Neuronal stem cell (in vitro differentiated cells): Measurements from ENCODE around the gene HAPSTR1.

ENCODE experiments used
- DNase-seq: peaks from one replicate; pipeline ENCODE4 v3.0.0-alpha.2; 2013; ENCODE audit warnings: low spot score
- H2AFZ ChIP-seq: one replicate; pipeline ENCODE4 v1.6.1; 2013; ENCODE audit warnings: mild to moderate bottlenecking, low read length, inconsistent platforms
- H2AK5ac ChIP-seq: 2 replicates; pipeline ENCODE4 v1.6.1; 2013; ENCODE audit warnings: low read depth, mild to moderate bottlenecking, inconsistent platforms, low read length, moderate library complexity, mixed read lengths
- H2BK120ac ChIP-seq: 2 replicates; pipeline ENCODE4 v1.6.1; 2013; ENCODE audit warnings: low read depth, mild to moderate bottlenecking, inconsistent platforms, low read length, moderate library complexity, mixed read lengths
- H2BK12ac ChIP-seq: one replicate; pipeline ENCODE4 v1.6.1; 2013; ENCODE audit warnings: low read length, inconsistent platforms
- H2BK15ac ChIP-seq: 2 replicates; pipeline ENCODE4 v1.6.1; 2013; ENCODE audit warnings: mild to moderate bottlenecking, low read length, inconsistent platforms, mixed read lengths
- H2BK5ac ChIP-seq: one replicate; pipeline ENCODE4 v1.6.1; 2013; ENCODE audit warnings: inconsistent platforms, mild to moderate bottlenecking, low read length, moderate library complexity
- H3K14ac ChIP-seq: one replicate; pipeline ENCODE4 v1.6.1; 2013; ENCODE audit warnings: low read length, inconsistent platforms
- H3K18ac ChIP-seq: 2 replicates; pipeline ENCODE4 v1.6.1; 2013; ENCODE audit warnings: low read length, inconsistent platforms
- H3K23ac ChIP-seq: 2 replicates; pipeline ENCODE4 v1.6.1; 2013; ENCODE audit warnings: low read depth, mild to moderate bottlenecking, mixed read lengths, low read length, inconsistent platforms; ENCODE audit not compliant: poor library complexity
- H3K27ac ChIP-seq: replicated peaks from 3 replicates; pipeline ENCODE4 v1.5.1; 2013; ENCODE audit warnings: low read length, inconsistent platforms
- H3K27me3 ChIP-seq, 3 experiments: 2 replicates each; pipeline ENCODE4 v1.6.1; 2013; ENCODE audit warnings: low read length in 3 of 3, mild to moderate bottlenecking in 2 of 3, inconsistent platforms in 1 of 3, low read depth in 1 of 3, mixed read lengths in 1 of 3, moderate library complexity in 1 of 3; ENCODE audit not compliant: control insufficient read depth in 3 of 3, insufficient read depth in 3 of 3
- H3K36me3 ChIP-seq, 2 donors: replicated peaks in 1 of 2; 2 replicates each; pipeline ENCODE4 v1.6.1; 2013; ENCODE audit warnings: low read length in 2 of 2; ENCODE audit not compliant: control insufficient read depth in 2 of 2, insufficient read depth in 2 of 2
- H3K4ac ChIP-seq: 2 replicates; pipeline ENCODE4 v1.6.1; 2013; ENCODE audit warnings: inconsistent platforms, mild to moderate bottlenecking, low read length, moderate library complexity
- H3K4me1 ChIP-seq, 2 donors: 1 replicate in 1 of 2; 2 replicates in 1 of 2; pipeline ENCODE4 v1.6.1; 2013; ENCODE audit warnings: low read length in 2 of 2, low read depth in 1 of 2; ENCODE audit not compliant: control insufficient read depth in 2 of 2, insufficient read depth in 1 of 2
- H3K4me2 ChIP-seq: one replicate; pipeline ENCODE4 v1.6.1; 2013; ENCODE audit warnings: mild to moderate bottlenecking, low read length, inconsistent platforms; ENCODE audit not compliant: insufficient read depth, poor library complexity, severe bottlenecking
- H3K4me3 ChIP-seq, 2 donors: 2 replicates each; pipeline ENCODE4 v1.5.1; 2013; ENCODE audit warnings: low read length in 2 of 2, mild to moderate bottlenecking in 2 of 2, inconsistent platforms in 1 of 2, moderate library complexity in 1 of 2
- H3K79me1 ChIP-seq: one replicate; pipeline ENCODE4 v1.6.1; 2013; ENCODE audit warnings: low read depth, mild to moderate bottlenecking, inconsistent platforms, low read length, moderate library complexity
- H3K9ac ChIP-seq: one replicate; pipeline ENCODE4 v1.6.1; 2013; ENCODE audit warnings: mild to moderate bottlenecking, low read depth, low read length, inconsistent platforms; ENCODE audit not compliant: poor library complexity
- H3K9me3 ChIP-seq, 2 donors: replicated peaks in 1 of 2; 2 replicates each; pipeline versions ENCODE3 to v1.6.1; 2013; ENCODE audit warnings: low read length in 2 of 2, mild to moderate bottlenecking in 2 of 2, inconsistent platforms in 1 of 2, low read depth in 1 of 2, mixed read lengths in 1 of 2, moderate library complexity in 1 of 2; ENCODE audit not compliant: control insufficient read depth in 2 of 2, insufficient read depth in 1 of 2
- H4K8ac ChIP-seq: one replicate; pipeline ENCODE4 v1.6.1; 2013; ENCODE audit warnings: low read depth, mild to moderate bottlenecking, inconsistent platforms, low read length, moderate library complexity
- H4K91ac ChIP-seq: one replicate; pipeline ENCODE4 v1.6.1; 2013; ENCODE audit warnings: low read length, low read depth, mild to moderate bottlenecking, inconsistent platforms; ENCODE audit not compliant: poor library complexity
- WGBS, 2 donors: extraction: QIAGEN DNeasy Blood & Tissue Kit; methylation state at CpG; one replicate each; pipeline ENCODE4 v1.1.7; 2013; ENCODE audit warnings: missing lambda C conversion rate in 2 of 2, mixed read lengths in 1 of 2; ENCODE audit not compliant: insufficient read length in 2 of 2, insufficient replicate concordance in 1 of 2; ENCODE audit errors: extremely low coverage in 2 of 2; 5-methylcytosine and 5-hydroxymethylcytosine counted together

The HAPSTR1 gene

GRCh38 chr16:9114842-9115241 lies 23.4 kb downstream of the HAPSTR1 start:
- H3K4ac ChIP-seq: no peak overlapping the region
- peaks cover 4% of the 10 kb centered on the region for H3K79me1 ChIP-seq
- no peak overlapping the region for H3K4me2 ChIP-seq
- H2BK12ac ChIP-seq: no peak overlapping the region
- no peaks in the 10 kb centered on the region for H3K27me3 ChIP-seq
- H3K36me3 ChIP-seq: peaks cover 12 to 98% of the 10 kb centered on the region in 2 donors
- no peak overlapping the region for H3K9ac ChIP-seq
- H3K4me3 ChIP-seq: no peak overlapping the region
- DNase-seq: no peak
- WGBS, 2 donors: no CpG with 5 or more reads among the region's 3 CpGs
- H2BK15ac ChIP-seq: no peak overlapping the region
- H3K27ac ChIP-seq: no peak overlapping the region
- H3K18ac ChIP-seq: no peak overlapping the region
- H2AFZ ChIP-seq: no peak overlapping the region
- H2BK120ac ChIP-seq: no peak overlapping the region
- peaks cover 0 to 4% of the 10 kb centered on the region in 2 donors for H3K4me1 ChIP-seq
- H3K9me3 ChIP-seq: no peaks in the 10 kb centered on the region
- no peak overlapping the region for H2AK5ac ChIP-seq
- H4K8ac ChIP-seq: no peak overlapping the region
- H3K23ac ChIP-seq: no peak overlapping the region
- no peak overlapping the region for H4K91ac ChIP-seq
- no peak overlapping the region for H2BK5ac ChIP-seq
- no peak overlapping the region for H3K14ac ChIP-seq

GRCh38 chr16:9115277-9115676 lies 23.8 kb downstream of the HAPSTR1 start:
- Histone ChIP-seq H2BK12ac (no peak overlapping the region), H2BK120ac (no peak overlapping the region), H2BK5ac (no peak overlapping the region), H3K27me3 (no peaks in the 10 kb centered on the region), H3K4me1 (peaks cover 0 to 4% of the 10 kb centered on the region in 2 donors), H2BK15ac (no peak overlapping the region), H4K91ac (no peak overlapping the region), H2AFZ (no peak overlapping the region), H3K14ac (no peak overlapping the region), H4K8ac (no peak overlapping the region), H3K4ac (no peak overlapping the region), H3K36me3 (peaks cover 12 to 98% of the 10 kb centered on the region in 2 donors), H2AK5ac (no peak overlapping the region), H3K4me2 (no peak overlapping the region), H3K27ac (no peak overlapping the region), H3K4me3 (no peak overlapping the region), H3K9ac (no peak overlapping the region), H3K79me1 (peaks cover 4% of the 10 kb centered on the region), H3K9me3 (no peaks in the 10 kb centered on the region), H3K23ac (no peak overlapping the region), H3K18ac (no peak overlapping the region)
- DNase-seq: no peak
- no CpG with 5 or more reads among the region's 3 CpGs for WGBS, 2 donors

- Histone ChIP-seq H2AK5ac (no peak overlapping the region), H2BK12ac (no peak overlapping the region), H3K4me2 (no peak overlapping the region), H3K4ac (no peak overlapping the region), H3K4me3 (no peak overlapping the region), H3K14ac (no peak overlapping the region), H3K79me1 (peaks cover 4% of the 10 kb centered on the region), H3K4me1 (peaks cover 0 to 4% of the 10 kb centered on the region in 2 donors), H2BK120ac (no peak overlapping the region), H3K9me3 (no peaks in the 10 kb centered on the region), H3K18ac (no peak overlapping the region), H3K23ac (no peak overlapping the region), H4K8ac (no peak overlapping the region), H2BK15ac (no peak overlapping the region), H2BK5ac (no peak overlapping the region), H3K36me3 (peaks cover 12 to 97% of the 10 kb centered on the region in 2 donors), H3K9ac (no peak overlapping the region), H4K91ac (no peak overlapping the region), H3K27ac (no peak overlapping the region), H2AFZ (no peak overlapping the region), H3K27me3 (no peaks in the 10 kb centered on the region)
- WGBS, 2 donors: no CpG with 5 or more reads among the region's 2 CpGs
- no peak for DNase-seq
Measured at GRCh38 chr16:9116141-9116540, 24.7 kb downstream of the HAPSTR1 start.

GRCh38 chr16:9118170-9118569 lies 26.7 kb downstream of the HAPSTR1 start:
- H3K14ac ChIP-seq: no peak overlapping the region
- H3K27ac ChIP-seq: no peak overlapping the region
- H2BK5ac ChIP-seq: no peak overlapping the region
- no peak for DNase-seq
- H3K9me3 ChIP-seq: no peaks in the 10 kb centered on the region
- no peaks in the 10 kb centered on the region for H3K27me3 ChIP-seq
- H2BK12ac ChIP-seq: no peak overlapping the region
- H3K9ac ChIP-seq: no peak overlapping the region
- no peak overlapping the region for H2AFZ ChIP-seq
- H3K4ac ChIP-seq: no peak overlapping the region
- peaks cover 0 to 1% of the 10 kb centered on the region in 2 donors for H3K4me1 ChIP-seq
- H2BK15ac ChIP-seq: no peak overlapping the region
- H3K4me2 ChIP-seq: no peak overlapping the region
- no peak overlapping the region for H2BK120ac ChIP-seq
- H4K91ac ChIP-seq: no peak overlapping the region
- no peak overlapping the region for H3K4me3 ChIP-seq
- H3K79me1 ChIP-seq: peaks cover 6% of the 10 kb centered on the region
- H4K8ac ChIP-seq: no peak overlapping the region
- no peak overlapping the region for H2AK5ac ChIP-seq
- no peak overlapping the region for H3K18ac ChIP-seq
- H3K36me3 ChIP-seq: peaks cover 13 to 97% of the 10 kb centered on the region in 2 donors
- no peak overlapping the region for H3K23ac ChIP-seq
